Cardiac fibroblast (primary cell): ENCODE measurements around the gene ZFAND3.

Experiments
- DNase-seq, 2 donors: peaks; one replicate each; pipeline versions ENCODE4 v3.0.0 to v3.0.0-alpha.2; 2010; ENCODE audit warnings: low read depth in 2 of 2
- H3K4me3 ChIP-seq, 2 donors: replicated peaks in 1 of 2; 1 replicate in 1 of 2; 2 replicates in 1 of 2; pipeline ENCODE4 v1.5.1; 2011; ENCODE audit warnings: low read depth in 2 of 2, low read length in 2 of 2, mild to moderate bottlenecking in 2 of 2, moderate library complexity in 1 of 2
- CTCF ChIP-seq: IDR thresholded peaks from one replicate; pipeline ENCODE4 v1.5.1; 2011; ENCODE audit warnings: low read depth, mild to moderate bottlenecking, low read length, inconsistent platforms

ZFAND3 gene

GRCh38 chr6:38100380-38100779 is 280.9 kb downstream of the ZFAND3 start:
- no peak for TF ChIP-seq CTCF
- H3K4me3 ChIP-seq, result no peak overlapping the region
- no peak for DNase-seq

GRCh38 chr6:38103921-38104320 is 284.4 kb downstream of the ZFAND3 start:
- no peak for DNase-seq
- no peak overlapping the region for H3K4me3 ChIP-seq
- no peak for TF ChIP-seq CTCF

GRCh38 chr6:38105066-38105465 is 285.5 kb downstream of the ZFAND3 start:
- no peak overlapping the region for H3K4me3 ChIP-seq
- no peak for DNase-seq
- no peak for TF ChIP-seq CTCF

- no peak overlapping the region for H3K4me3 ChIP-seq
- no peak for DNase-seq
- no peak for TF ChIP-seq CTCF
Observed at GRCh38 chr6:38107073-38107472, 287.5 kb downstream of the ZFAND3 start.

- peak in 1 of 2 donors; percentile 22 for DNase-seq
- no peak for TF ChIP-seq CTCF
- no peak overlapping the region for H3K4me3 ChIP-seq
Observed at GRCh38 chr6:38110481-38110971, 291.0 kb downstream of the ZFAND3 start.

GRCh38 chr6:38112181-38112580 is 292.7 kb downstream of the ZFAND3 start:
- TF ChIP-seq CTCF, result no peak
- H3K4me3 ChIP-seq, result no peak overlapping the region
- no peak for DNase-seq

GRCh38 chr6:38113825-38114576 is 294.5 kb downstream of the ZFAND3 start:
- H3K4me3 ChIP-seq, result no peak overlapping the region
- TF ChIP-seq CTCF, result no peak

More at GRCh38 chr6:38113825-38114576, 294.5 kb downstream of the ZFAND3 start:
- DNase-seq, result no peak
